ENCODE measurements around the gene AMBRA1.

GRCh38 chr11:46387919-46388618, 205.8 kb downstream of the AMBRA1 start:
- TF ChIP-seq POLR2A (IDR thresholded peaks at IDR 0.05; ENCODE audit: low read length) (no peak), CBX8 (IDR thresholded peaks at IDR 0.05) (no peak), KDM1A (IDR thresholded peaks at IDR 0.05; ENCODE audit: low read depth) (no peak), PBX3 (IDR thresholded peaks at IDR 0.05) (no peak), CTCF (IDR thresholded peaks at IDR 0.05) (no peak), EP300 (IDR thresholded peaks at IDR 0.05) (no peak), NR3C1 (IDR thresholded peaks at IDR 0.05) (no peak), ZSCAN20 (CRISPR knock-in tag; IDR thresholded peaks at IDR 0.05) (no peak)

All from A549 (cell line).